GM18508 (cell line): ENCODE results near the gene UTF1.

ENCODE experiments used
- ATAC-seq: cut with Tn5 transposase; IDR thresholded peaks from one replicate; pipeline ENCODE4 v1.9.1; 2021; ENCODE audit warnings: moderate number of reproducible peaks; ENCODE audit not compliant: insufficient read depth, unreplicated experiment

The UTF1 gene

DNA sequence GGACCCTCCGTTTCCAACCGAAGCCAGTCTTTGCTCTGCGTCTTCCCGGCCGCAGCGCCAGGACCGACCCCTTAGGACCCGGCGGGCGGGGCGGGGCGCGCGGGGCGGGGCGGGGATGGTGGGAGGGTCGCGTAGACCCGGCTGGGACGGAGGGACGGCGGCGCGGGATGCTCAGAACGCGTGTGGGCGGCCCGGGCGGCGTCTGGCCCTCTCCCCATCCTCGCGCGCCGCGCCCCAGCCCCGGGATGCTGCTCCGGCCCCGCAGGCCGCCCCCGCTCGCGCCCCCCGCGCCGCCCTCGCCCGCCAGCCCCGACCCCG lies at the start of gene UTF1:
Gene UTF1 (plus strand): TSS at position 174 of the 318 bp plus-strand sequence. CDS start 72 bp downstream, at position 246.
- no peak for ATAC-seq

GRCh38 chr10:133180965-133181639 lies 48.9 kb upstream of the UTF1 start:
- no peak for ATAC-seq

- ATAC-seq = no peak
These were observed 47.8 kb upstream of the UTF1 start for GRCh38 chr10:133182190-133182589.

GRCh38 chr10:133182791-133183645 lies 47.0 kb upstream of the UTF1 start:
- no peak for ATAC-seq

DNA sequence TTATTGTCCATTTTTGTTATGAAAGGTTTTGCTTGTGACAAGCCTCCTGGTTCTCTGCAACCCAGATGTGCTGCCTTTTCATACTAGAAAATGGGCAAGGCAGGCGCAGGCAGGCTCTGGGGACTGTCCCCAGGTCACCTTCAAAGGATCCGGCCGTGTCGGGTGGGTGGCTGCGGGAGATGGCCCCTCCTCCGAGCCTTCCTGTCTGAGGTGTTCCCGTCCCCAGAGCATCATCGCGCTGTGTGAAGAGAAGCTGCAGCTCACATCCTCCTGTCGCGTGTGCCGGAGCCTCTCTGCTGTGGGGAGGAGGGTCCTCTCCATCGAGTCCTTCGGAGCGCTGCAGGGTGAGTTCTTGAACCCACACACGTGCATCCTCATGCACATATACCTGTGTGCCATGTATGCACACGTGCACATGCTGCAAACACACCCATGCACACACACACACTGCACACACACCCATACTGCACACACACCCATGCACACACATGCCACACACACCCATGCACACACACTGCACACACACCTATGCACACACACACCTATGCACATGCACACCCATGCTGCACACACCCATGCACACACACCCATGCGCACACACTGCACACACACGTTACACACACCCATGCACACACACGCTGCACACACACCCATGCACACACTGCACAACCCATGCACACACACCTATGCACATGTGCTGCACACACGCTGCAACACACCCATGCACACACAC lies 46.2 kb upstream of the UTF1 start:
- ATAC-seq = no peak

- no peak for ATAC-seq
These were observed 45.3 kb upstream of the UTF1 start for GRCh38 chr10:133184591-133185244.

DNA sequence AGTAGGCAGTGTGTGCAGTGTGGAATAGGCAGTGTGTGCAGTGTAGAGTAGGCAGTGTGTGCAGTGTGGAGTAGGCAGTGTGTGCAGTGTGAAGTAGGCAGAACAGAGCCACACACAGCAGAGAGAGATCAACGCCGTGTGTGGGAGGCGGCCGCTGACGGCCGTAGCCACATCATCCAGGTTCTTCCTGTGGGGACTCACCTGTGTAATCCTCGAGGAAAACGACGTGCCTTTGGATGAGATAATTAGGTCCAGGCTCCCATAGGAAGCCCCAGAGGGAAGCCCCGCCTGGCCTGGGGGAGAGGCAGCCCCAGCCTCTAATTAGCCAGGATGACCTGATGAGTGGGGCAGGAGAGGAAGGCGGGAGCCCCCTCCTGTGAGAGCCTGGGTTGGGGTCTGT lies 44.6 kb upstream of the UTF1 start:
- no peak for ATAC-seq

DNA sequence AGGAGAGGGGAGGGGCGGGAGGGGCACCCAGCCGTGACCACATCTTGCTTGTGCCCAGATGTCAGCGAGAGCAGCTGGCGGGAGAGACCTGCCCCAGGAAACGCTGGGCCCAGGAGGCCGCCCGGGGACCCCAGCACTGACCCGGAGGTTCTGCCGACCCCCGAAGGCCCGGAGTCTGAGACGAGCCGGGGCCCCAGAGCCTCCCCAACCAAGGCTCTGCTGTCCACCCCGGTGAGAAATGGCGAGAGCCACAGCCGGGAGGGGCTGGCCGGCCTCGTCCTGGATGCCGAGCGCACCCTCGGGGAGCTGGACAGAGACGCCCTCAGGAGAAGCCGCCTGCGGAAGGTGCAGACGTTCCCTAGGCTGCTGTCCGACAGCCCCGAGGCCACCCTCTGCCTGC lies 44.1 kb upstream of the UTF1 start:
- no peak for ATAC-seq

- ATAC-seq = no peak
These were observed 43.5 kb upstream of the UTF1 start for GRCh38 chr10:133186416-133187090.

- no peak for ATAC-seq
These were observed 42.7 kb upstream of the UTF1 start for GRCh38 chr10:133187091-133187905.

- ATAC-seq = no peak
These were observed 41.9 kb upstream of the UTF1 start for GRCh38 chr10:133187906-133188681.

DNA sequence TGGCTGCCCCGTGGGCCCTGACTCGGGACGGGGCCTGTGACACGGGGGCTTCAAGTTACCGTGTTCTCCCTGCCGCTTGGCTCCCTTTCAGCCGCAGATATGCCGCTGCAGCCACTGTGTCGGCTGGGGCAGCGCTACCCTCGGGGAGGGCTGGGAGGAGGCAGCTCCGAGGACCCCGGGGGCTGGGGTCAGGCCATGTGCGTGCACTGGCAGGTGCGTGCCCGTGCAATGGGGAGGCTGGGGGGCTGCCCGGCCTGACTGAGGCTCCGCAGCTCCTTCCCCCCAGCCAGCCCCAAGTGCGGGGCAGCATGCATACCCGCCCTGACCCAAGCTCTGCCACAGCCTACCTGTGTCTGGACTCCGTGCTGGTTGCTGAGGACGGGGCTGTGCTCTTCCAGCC lies 40.8 kb upstream of the UTF1 start:
- no peak for ATAC-seq

- ATAC-seq = no peak
These were observed 40.3 kb upstream of the UTF1 start for GRCh38 chr10:133189726-133190125.

DNA sequence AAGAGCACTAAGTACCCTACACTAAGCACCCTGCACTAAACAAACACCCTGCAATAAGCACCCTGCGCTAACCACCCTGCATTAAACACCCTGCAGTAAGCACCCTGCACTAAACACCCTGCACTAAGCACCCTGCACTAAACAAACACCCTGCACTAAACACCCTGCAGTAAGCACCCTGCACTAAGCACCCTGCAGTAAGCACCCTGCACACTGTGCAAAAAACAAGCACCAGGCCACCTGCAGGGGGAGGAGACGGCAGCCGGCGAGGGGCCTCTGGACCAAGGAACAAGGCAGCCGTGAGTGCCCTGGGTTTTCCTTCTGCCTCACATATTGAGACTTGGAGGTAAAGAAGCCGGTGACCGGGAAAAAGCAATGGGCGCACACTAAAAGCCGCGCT lies 39.8 kb upstream of the UTF1 start:
- ATAC-seq = no peak

GRCh38 chr10:133191651-133192050 lies 38.4 kb upstream of the UTF1 start:
- ATAC-seq = no peak

DNA sequence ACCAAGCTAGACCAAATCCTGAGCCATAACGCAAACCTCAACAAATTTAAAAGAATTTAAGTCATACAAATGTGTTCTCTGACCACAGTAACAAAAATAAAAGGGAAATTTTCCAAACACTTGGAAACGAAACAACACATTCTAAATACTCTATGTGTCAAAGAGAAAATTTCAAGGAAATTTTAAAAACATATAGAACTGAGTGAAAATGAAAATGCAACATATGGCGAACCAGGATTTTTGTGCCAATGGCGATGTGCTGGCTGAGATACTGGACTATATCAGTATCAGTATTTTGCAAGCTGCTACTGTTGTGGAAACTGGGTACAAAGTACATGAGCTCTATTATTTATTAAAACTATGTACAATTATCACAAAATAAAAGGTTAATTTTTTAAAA lies 35.9 kb upstream of the UTF1 start:
- no peak for ATAC-seq

DNA sequence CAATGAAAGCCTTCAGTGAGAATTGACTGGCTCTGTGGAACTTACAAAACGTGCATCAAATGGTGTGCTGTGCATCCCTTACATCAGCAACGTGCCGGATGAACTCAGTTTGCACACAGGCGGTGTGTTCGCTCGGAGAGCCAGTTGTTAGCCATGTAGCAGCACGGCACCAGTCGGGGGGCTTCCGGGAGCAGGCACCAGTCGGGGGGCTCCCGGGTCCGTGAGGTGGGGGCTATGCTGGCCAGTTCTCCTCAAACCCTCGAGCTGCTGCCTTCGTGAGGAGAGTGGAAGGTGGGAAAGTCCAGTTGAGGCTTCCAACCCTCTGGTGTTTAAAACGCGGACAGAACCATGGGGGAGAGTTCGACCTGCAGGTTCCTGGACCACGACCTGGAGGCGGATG lies 34.9 kb upstream of the UTF1 start:
- ATAC-seq = no peak

- ATAC-seq = no peak
These were observed 34.4 kb upstream of the UTF1 start for GRCh38 chr10:133195611-133196010.
